ENCODE data around the gene FPR2.

- no peak for TF ChIP-seq CTCF (IDR thresholded peaks at IDR 0.05 in 4 of 5, conservative IDR thresholded peaks at IDR 0.05 in 1 of 5)
- TF ChIP-seq POLR2A (IDR thresholded peaks at IDR 0.05), result no peak
Measured at GRCh38 chr19:51771376-51772130, 10.6 kb downstream of the FPR2 start.
